ENCODE measurements around the gene DOCK1. TPM values are rescaled to one million over a fixed set of nuclear protein-coding genes. Genes with fewer than 3 reads are reported as not detected.

The DOCK1 gene
- total and polyA plus RNA-seq, 2 donors from 2014 or later = 15.8 to 81.7 TPM

DNA sequence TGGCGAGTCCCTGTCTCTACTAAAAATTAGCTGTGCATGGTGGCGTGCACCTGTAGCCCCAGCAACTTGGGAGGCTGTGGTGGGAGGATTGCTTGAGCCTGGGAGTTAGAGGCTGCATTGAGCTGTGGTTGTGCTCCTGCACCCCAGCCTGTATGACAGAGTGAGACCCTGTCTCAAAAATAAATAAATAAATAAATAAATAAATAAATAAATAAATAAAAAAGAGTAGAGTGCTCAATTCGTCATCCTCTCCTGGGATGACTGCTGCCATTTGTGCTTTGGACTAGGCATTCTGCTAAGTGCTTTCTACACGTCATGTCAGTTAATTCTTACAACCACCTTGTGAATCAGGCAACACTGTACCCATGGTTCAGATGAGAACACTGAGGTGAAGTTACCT is 130.6 kb downstream of the DOCK1 start:
- Histone ChIP-seq H3K9me3 (ENCODE audit: control insufficient read depth in 2 of 3, insufficient read depth in 1 of 3, low read length in 3 of 3) (no peaks in the 10 kb centered on the region), H3K27me3 (ENCODE audit: control insufficient read depth, insufficient read depth, low read length) (no peaks in the 10 kb centered on the region), H3K9ac (ENCODE audit: low read length in 3 of 3) (no peak overlapping the region), H3K4me3 (ENCODE audit: low read length in 3 of 3) (no peak overlapping the region), H3K36me3 (ENCODE audit: control insufficient read depth in 2 of 3, insufficient read depth in 3 of 3, low read length in 3 of 3) (peaks cover 2 to 47% (median 19%) of the 10 kb centered on the region in 3 donors), H3K4me1 (ENCODE audit: control insufficient read depth in 2 of 3, insufficient read depth in 2 of 3, low read depth in 1 of 3, low read length in 3 of 3) (no peaks in the 10 kb centered on the region), H3K27ac (ENCODE audit: low read depth in 2 of 2, low read length in 2 of 2) (no peak overlapping the region)
- TF ChIP-seq, protein P1, sequence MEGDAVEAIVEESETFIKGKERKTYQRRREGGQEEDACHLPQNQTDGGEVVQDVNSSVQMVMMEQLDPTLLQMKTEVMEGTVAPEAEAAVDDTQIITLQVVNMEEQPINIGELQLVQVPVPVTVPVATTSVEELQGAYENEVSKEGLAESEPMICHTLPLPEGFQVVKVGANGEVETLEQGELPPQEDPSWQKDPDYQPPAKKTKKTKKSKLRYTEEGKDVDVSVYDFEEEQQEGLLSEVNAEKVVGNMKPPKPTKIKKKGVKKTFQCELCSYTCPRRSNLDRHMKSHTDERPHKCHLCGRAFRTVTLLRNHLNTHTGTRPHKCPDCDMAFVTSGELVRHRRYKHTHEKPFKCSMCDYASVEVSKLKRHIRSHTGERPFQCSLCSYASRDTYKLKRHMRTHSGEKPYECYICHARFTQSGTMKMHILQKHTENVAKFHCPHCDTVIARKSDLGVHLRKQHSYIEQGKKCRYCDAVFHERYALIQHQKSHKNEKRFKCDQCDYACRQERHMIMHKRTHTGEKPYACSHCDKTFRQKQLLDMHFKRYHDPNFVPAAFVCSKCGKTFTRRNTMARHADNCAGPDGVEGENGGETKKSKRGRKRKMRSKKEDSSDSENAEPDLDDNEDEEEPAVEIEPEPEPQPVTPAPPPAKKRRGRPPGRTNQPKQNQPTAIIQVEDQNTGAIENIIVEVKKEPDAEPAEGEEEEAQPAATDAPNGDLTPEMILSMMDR (IDR thresholded peaks at IDR 0.05; ENCODE audit: borderline replicate concordance, extremely low read depth, insufficient read depth) = no peak
- DNase-seq (no peak), FAIRE-seq (no peak)
- intact Hi-C loops (cut with DNase I) = no loop called here

- Histone ChIP-seq H3K4me1 (ENCODE audit: control insufficient read depth in 2 of 3, insufficient read depth in 2 of 3, low read depth in 1 of 3, low read length in 3 of 3) (no peaks in the 10 kb centered on the region), H3K4me3 (ENCODE audit: low read length in 3 of 3) (no peak overlapping the region), H3K36me3 (ENCODE audit: control insufficient read depth in 2 of 3, insufficient read depth in 3 of 3, low read length in 3 of 3) (peaks cover 4 to 48% (median 21%) of the 10 kb centered on the region in 3 donors), H3K9ac (ENCODE audit: low read length in 3 of 3) (no peak overlapping the region), H3K27me3 (ENCODE audit: control insufficient read depth, insufficient read depth, low read length) (no peaks in the 10 kb centered on the region), H3K9me3 (ENCODE audit: control insufficient read depth in 2 of 3, insufficient read depth in 1 of 3, low read length in 3 of 3) (no peaks in the 10 kb centered on the region), H3K27ac (ENCODE audit: low read depth in 2 of 2, low read length in 2 of 2) (no peak overlapping the region)
- FAIRE-seq (no peak), DNase-seq (no peak)
- TF ChIP-seq, protein P1 (IDR thresholded peaks at IDR 0.05; ENCODE audit: borderline replicate concordance, extremely low read depth, insufficient read depth) = no peak
- intact Hi-C loops (cut with DNase I) = no loop called here
Observed at GRCh38 chr10:127036987-127037386, 131.8 kb downstream of the DOCK1 start.

GRCh38 chr10:127039435-127039834 is 134.2 kb downstream of the DOCK1 start:
- no peak for FAIRE-seq
- no peak overlapping the region for H3K27ac ChIP-seq (ENCODE audit: low read depth in 2 of 2, low read length in 2 of 2)
- no peak overlapping the region for H3K4me3 ChIP-seq (ENCODE audit: low read length in 3 of 3)
- H3K9ac ChIP-seq (ENCODE audit: low read length in 3 of 3) = no peak overlapping the region
- peaks cover 7 to 50% (median 21%) of the 10 kb centered on the region in 3 donors for H3K36me3 ChIP-seq (ENCODE audit: control insufficient read depth in 2 of 3, insufficient read depth in 3 of 3, low read length in 3 of 3)
- H3K9me3 ChIP-seq (ENCODE audit: control insufficient read depth in 2 of 3, insufficient read depth in 1 of 3, low read length in 3 of 3) = no peaks in the 10 kb centered on the region
- DNase-seq = no peak
- H3K4me1 ChIP-seq (ENCODE audit: control insufficient read depth in 2 of 3, insufficient read depth in 2 of 3, low read depth in 1 of 3, low read length in 3 of 3) = no peaks in the 10 kb centered on the region
- intact Hi-C loops (cut with DNase I) = no loop called here
- no peaks in the 10 kb centered on the region for H3K27me3 ChIP-seq (ENCODE audit: control insufficient read depth, insufficient read depth, low read length)
- TF ChIP-seq, protein P1 (IDR thresholded peaks at IDR 0.05; ENCODE audit: borderline replicate concordance, extremely low read depth, insufficient read depth) = no peak

- H3K9ac ChIP-seq (ENCODE audit: low read length in 3 of 3) = no peak overlapping the region
- DNase-seq = no peak
- intact Hi-C loops (cut with DNase I) = no loop called here
- no peaks in the 10 kb centered on the region for H3K4me1 ChIP-seq (ENCODE audit: control insufficient read depth in 2 of 3, insufficient read depth in 2 of 3, low read depth in 1 of 3, low read length in 3 of 3)
- FAIRE-seq = no peak
- TF ChIP-seq, protein P1 (IDR thresholded peaks at IDR 0.05; ENCODE audit: borderline replicate concordance, extremely low read depth, insufficient read depth) = no peak
- H3K4me3 ChIP-seq (ENCODE audit: low read length in 3 of 3) = no peak overlapping the region
- no peaks in the 10 kb centered on the region for H3K27me3 ChIP-seq (ENCODE audit: control insufficient read depth, insufficient read depth, low read length)
- H3K9me3 ChIP-seq (ENCODE audit: control insufficient read depth in 2 of 3, insufficient read depth in 1 of 3, low read length in 3 of 3) = no peaks in the 10 kb centered on the region
- H3K27ac ChIP-seq (ENCODE audit: low read depth in 2 of 2, low read length in 2 of 2) = no peak overlapping the region
- peaks cover 7 to 41% (median 21%) of the 10 kb centered on the region in 3 donors for H3K36me3 ChIP-seq (ENCODE audit: control insufficient read depth in 2 of 3, insufficient read depth in 3 of 3, low read length in 3 of 3)
Observed at GRCh38 chr10:127040756-127041155, 135.5 kb downstream of the DOCK1 start.
